ENCODE measurements around the gene PEMT. TPM values are rescaled to one million over a fixed set of nuclear protein-coding genes. Genes with fewer than 3 reads are reported as not detected.

The PEMT gene
- total and polyA plus RNA-seq, 2 of the 8 experiments (the other 6 are each of a cell fraction or from before 2014, with no cell fraction given), result 42.0 to 118 TPM

DNA sequence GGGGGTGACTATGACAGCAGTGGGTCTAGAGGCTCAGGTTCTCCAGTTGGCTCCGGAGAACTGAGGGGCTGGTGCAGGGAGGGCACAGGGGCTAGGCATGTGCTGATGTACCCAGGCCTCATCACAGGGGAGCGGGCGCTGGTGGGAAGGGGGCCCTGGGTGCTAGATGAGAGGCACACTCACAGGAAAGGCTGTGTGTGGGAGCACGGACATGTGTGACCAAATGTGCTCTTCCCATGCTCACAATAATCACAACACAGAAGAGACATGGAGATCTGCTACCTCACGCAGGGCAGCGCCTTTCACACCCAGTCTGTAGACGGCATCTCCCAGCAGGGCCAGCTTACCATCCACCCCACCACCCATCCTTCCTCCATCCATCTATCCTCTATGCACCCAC, 77.9 kb downstream of the PEMT start (continued):
- TF ChIP-seq, protein P1, sequence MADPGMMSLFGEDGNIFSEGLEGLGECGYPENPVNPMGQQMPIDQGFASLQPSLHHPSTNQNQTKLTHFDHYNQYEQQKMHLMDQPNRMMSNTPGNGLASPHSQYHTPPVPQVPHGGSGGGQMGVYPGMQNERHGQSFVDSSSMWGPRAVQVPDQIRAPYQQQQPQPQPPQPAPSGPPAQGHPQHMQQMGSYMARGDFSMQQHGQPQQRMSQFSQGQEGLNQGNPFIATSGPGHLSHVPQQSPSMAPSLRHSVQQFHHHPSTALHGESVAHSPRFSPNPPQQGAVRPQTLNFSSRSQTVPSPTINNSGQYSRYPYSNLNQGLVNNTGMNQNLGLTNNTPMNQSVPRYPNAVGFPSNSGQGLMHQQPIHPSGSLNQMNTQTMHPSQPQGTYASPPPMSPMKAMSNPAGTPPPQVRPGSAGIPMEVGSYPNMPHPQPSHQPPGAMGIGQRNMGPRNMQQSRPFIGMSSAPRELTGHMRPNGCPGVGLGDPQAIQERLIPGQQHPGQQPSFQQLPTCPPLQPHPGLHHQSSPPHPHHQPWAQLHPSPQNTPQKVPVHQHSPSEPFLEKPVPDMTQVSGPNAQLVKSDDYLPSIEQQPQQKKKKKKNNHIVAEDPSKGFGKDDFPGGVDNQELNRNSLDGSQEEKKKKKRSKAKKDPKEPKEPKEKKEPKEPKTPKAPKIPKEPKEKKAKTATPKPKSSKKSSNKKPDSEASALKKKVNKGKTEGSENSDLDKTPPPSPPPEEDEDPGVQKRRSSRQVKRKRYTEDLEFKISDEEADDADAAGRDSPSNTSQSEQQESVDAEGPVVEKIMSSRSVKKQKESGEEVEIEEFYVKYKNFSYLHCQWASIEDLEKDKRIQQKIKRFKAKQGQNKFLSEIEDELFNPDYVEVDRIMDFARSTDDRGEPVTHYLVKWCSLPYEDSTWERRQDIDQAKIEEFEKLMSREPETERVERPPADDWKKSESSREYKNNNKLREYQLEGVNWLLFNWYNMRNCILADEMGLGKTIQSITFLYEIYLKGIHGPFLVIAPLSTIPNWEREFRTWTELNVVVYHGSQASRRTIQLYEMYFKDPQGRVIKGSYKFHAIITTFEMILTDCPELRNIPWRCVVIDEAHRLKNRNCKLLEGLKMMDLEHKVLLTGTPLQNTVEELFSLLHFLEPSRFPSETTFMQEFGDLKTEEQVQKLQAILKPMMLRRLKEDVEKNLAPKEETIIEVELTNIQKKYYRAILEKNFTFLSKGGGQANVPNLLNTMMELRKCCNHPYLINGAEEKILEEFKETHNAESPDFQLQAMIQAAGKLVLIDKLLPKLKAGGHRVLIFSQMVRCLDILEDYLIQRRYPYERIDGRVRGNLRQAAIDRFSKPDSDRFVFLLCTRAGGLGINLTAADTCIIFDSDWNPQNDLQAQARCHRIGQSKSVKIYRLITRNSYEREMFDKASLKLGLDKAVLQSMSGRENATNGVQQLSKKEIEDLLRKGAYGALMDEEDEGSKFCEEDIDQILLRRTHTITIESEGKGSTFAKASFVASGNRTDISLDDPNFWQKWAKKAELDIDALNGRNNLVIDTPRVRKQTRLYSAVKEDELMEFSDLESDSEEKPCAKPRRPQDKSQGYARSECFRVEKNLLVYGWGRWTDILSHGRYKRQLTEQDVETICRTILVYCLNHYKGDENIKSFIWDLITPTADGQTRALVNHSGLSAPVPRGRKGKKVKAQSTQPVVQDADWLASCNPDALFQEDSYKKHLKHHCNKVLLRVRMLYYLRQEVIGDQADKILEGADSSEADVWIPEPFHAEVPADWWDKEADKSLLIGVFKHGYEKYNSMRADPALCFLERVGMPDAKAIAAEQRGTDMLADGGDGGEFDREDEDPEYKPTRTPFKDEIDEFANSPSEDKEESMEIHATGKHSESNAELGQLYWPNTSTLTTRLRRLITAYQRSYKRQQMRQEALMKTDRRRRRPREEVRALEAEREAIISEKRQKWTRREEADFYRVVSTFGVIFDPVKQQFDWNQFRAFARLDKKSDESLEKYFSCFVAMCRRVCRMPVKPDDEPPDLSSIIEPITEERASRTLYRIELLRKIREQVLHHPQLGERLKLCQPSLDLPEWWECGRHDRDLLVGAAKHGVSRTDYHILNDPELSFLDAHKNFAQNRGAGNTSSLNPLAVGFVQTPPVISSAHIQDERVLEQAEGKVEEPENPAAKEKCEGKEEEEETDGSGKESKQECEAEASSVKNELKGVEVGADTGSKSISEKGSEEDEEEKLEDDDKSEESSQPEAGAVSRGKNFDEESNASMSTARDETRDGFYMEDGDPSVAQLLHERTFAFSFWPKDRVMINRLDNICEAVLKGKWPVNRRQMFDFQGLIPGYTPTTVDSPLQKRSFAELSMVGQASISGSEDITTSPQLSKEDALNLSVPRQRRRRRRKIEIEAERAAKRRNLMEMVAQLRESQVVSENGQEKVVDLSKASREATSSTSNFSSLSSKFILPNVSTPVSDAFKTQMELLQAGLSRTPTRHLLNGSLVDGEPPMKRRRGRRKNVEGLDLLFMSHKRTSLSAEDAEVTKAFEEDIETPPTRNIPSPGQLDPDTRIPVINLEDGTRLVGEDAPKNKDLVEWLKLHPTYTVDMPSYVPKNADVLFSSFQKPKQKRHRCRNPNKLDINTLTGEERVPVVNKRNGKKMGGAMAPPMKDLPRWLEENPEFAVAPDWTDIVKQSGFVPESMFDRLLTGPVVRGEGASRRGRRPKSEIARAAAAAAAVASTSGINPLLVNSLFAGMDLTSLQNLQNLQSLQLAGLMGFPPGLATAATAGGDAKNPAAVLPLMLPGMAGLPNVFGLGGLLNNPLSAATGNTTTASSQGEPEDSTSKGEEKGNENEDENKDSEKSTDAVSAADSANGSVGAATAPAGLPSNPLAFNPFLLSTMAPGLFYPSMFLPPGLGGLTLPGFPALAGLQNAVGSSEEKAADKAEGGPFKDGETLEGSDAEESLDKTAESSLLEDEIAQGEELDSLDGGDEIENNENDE (IDR thresholded peaks at IDR 0.05; ENCODE audit: insufficient replicate concordance, low read length), result no peak
- TF ChIP-seq JUN (IDR thresholded peaks at IDR 0.05; ENCODE audit: low read depth, low read length) (no peak), JUND (IDR thresholded peaks at IDR 0.05; ENCODE audit: low read length) (no peak), POLR2A (IDR thresholded peaks at IDR 0.05; ENCODE audit: control extremely low read depth in 1 of 2, low read depth in 2 of 2, low read length in 2 of 2) (no peak), CEBPB (IDR thresholded peaks at IDR 0.05; ENCODE audit: low read depth, low read length) (no peak), PHF8 (conservative IDR thresholded peaks at IDR 0.05; ENCODE audit: low read depth, low read length) (no peak), CTBP2 (IDR thresholded peaks at IDR 0.05; ENCODE audit: borderline replicate concordance, insufficient read depth, insufficient read length, low read length) (no peak)
- TF ChIP-seq, protein P2, sequence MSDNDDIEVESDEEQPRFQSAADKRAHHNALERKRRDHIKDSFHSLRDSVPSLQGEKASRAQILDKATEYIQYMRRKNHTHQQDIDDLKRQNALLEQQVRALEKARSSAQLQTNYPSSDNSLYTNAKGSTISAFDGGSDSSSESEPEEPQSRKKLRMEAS (IDR thresholded peaks at IDR 0.05), result no peak

Measured in H1 (cell line).